Spleen (tissue), 7 donors: ENCODE data around the gene TRAF1.

Experiments
- CTCF ChIP-seq, 11 experiments: fragments of 200-600 bp in 7 of 11; fragments of 450-650 bp in 4 of 11; sonication (generic) in 4 of 11; IDR thresholded peaks in 8 of 11; conservative IDR thresholded peaks in 3 of 11; 1 replicate in 7 of 11; 2 replicates in 4 of 11; pipeline versions ENCODE4 v1.4.0 to v1.8.0; 2016 to 2021; ENCODE audit warnings: antibody characterized with exemption in 11 of 11, inconsistent platforms in 4 of 11, mild to moderate bottlenecking in 1 of 11
- POLR2AphosphoS5 ChIP-seq, 3 donors: sonication (generic); formaldehyde crosslinking; IDR thresholded peaks; one replicate each; pipeline ENCODE4 v1.5.1; 2017; ENCODE audit warnings: antibody characterized with exemption in 3 of 3
- donor health status: DM: no; HTN: no; CAD: no; lungs with moderate emphysema.
- donor health status: DM: no; HTN: no; CAD: no.
- donor health status: DM: no; HTN: no; CAD: no.

DNA sequence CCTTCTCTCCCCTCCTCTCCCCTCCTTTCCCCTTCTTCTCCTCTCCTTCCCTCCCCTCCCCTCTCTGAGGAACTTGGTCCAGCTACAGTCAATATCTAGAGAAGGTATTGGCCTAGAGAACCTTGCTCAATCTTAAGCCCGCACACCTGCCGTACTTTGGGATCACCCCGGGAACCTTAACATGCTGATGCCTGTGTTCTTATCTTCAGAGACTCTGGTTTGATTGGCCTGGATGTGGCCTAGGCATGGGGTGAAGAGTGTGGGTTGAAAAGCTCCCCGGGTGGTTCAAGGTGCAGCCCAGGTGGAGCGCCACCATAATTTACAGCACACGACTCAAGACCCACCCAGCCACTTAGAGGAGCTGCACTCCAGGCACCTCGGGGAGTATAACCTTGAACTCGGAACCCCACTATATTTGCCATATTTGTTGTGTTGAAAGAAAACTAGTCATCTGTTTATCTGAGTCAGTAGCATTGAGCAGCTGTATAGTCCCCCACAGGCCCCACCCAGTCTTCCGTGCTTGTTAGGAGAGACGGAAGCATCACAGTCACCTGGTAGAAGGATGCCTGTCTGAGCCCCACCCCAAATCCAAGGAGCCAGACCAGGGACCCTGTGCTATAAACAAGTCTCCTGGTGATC is 35.2 kb downstream of the TRAF1 start:
- no peak for TF ChIP-seq CTCF (IDR thresholded peaks at IDR 0.05 in 8 of 11, conservative IDR thresholded peaks at IDR 0.05 in 3 of 11)
- TF ChIP-seq POLR2AphosphoS5 (IDR thresholded peaks at IDR 0.05) = no peak
